DND-41 (cell line): ENCODE measurements around the gene LHPP.

Experiments
- CTCF ChIP-seq: IDR thresholded peaks from 2 replicates; pipeline ENCODE4 v1.5.1; 2012; ENCODE audit warnings: borderline replicate concordance, low read length, moderate library complexity, mild to moderate bottlenecking; ENCODE audit not compliant: poor library complexity, severe bottlenecking; ENCODE audit errors: extremely low read depth
- EZH2 ChIP-seq: IDR thresholded peaks from 3 replicates; pipeline ENCODE4 v1.6.1; 2012; ENCODE audit warnings: borderline replicate concordance, low read depth, mild to moderate bottlenecking, moderate library complexity, low read length, inconsistent platforms; ENCODE audit not compliant: severe bottlenecking

GRCh38 chr10:124557648-124558338, 96.2 kb downstream of the LHPP start:
- TF ChIP-seq CTCF (no peak), EZH2 (no peak)
